ENCODE results near the gene PNPLA1. TPM values are rescaled to one million over a fixed set of nuclear protein-coding genes. Genes with fewer than 3 reads are reported as not detected.
A peak's percentile ranks its signal among the peaks of the same experiment; 100 is the strongest.

The PNPLA1 gene
- total RNA-seq, 1 donor: under 0.01 TPM

GRCh38 chr6:36285797-36286196 lies 15.9 kb downstream of the PNPLA1 start:
- TF ChIP-seq CTCF (IDR thresholded peaks at IDR 0.05; ENCODE audit: extremely low read depth, low read depth, low read length): no peak
- Histone ChIP-seq H3K4me1 (ENCODE audit: insufficient read depth, low read length) (peaks cover 6% of the 10 kb centered on the region), H3K4me3 (ENCODE audit: insufficient read depth, low read length) (no peak overlapping the region), H2AFZ (ENCODE audit: low read length) (no peak overlapping the region), H3K36me3 (ENCODE audit: insufficient read depth, low read length) (no peaks in the 10 kb centered on the region), H3K27ac (ENCODE audit: low read depth, low read length) (no peak overlapping the region), H4K20me1 (ENCODE audit: insufficient read depth, low read length) (no peaks in the 10 kb centered on the region), H3K27me3 (ENCODE audit: insufficient read depth, low read length) (peaks cover 50% of the 10 kb centered on the region), H3K4me2 (ENCODE audit: insufficient read depth, low read length) (no peak overlapping the region), H3K79me2 (ENCODE audit: insufficient read depth, low read length) (no peaks in the 10 kb centered on the region), H3K9me3 (ENCODE audit: low read depth, low read length) (no peaks in the 10 kb centered on the region)
- DNase-seq (ENCODE audit: insufficient read length, low spot score, missing footprints): no peak

DNA sequence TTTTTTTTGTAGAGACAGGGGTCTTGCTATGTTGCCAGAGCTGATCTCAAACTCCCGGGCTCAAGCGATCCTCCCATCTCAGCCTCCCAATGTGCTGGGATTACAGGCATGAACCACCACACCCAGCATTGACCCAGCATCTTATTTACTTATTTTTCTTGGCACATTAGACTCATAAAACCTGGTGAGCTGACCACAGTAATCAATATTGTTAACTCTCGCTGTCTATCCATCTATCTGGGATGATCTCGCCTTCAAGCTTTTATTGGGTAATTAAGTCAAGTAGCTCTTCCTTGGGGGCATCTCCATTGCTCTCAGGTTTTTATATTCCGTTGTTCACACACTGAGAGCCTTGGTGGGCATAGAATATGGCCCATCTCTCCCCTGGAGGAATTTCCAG lies 17.0 kb downstream of the PNPLA1 start:
- Histone ChIP-seq H3K4me1 (ENCODE audit: insufficient read depth, low read length) (peaks cover 10% of the 10 kb centered on the region), H2AFZ (ENCODE audit: low read length) (no peak overlapping the region), H3K9me3 (ENCODE audit: low read depth, low read length) (no peaks in the 10 kb centered on the region), H4K20me1 (ENCODE audit: insufficient read depth, low read length) (no peaks in the 10 kb centered on the region), H3K36me3 (ENCODE audit: insufficient read depth, low read length) (no peaks in the 10 kb centered on the region), H3K79me2 (ENCODE audit: insufficient read depth, low read length) (no peaks in the 10 kb centered on the region), H3K27me3 (ENCODE audit: insufficient read depth, low read length) (peaks cover 40% of the 10 kb centered on the region), H3K27ac (ENCODE audit: low read depth, low read length) (no peak overlapping the region), H3K4me2 (ENCODE audit: insufficient read depth, low read length) (no peak overlapping the region), H3K4me3 (ENCODE audit: insufficient read depth, low read length) (no peak overlapping the region)
- no peak for DNase-seq (ENCODE audit: insufficient read length, low spot score, missing footprints)
- TF ChIP-seq CTCF (IDR thresholded peaks at IDR 0.05; ENCODE audit: extremely low read depth, low read depth, low read length): no peak

- peaks cover 25% of the 10 kb centered on the region for H3K27me3 ChIP-seq (ENCODE audit: insufficient read depth, low read length)
- H3K4me1 ChIP-seq (ENCODE audit: insufficient read depth, low read length): peaks cover 10% of the 10 kb centered on the region
- no peaks in the 10 kb centered on the region for H3K79me2 ChIP-seq (ENCODE audit: insufficient read depth, low read length)
- H3K4me3 ChIP-seq (ENCODE audit: insufficient read depth, low read length): no peak overlapping the region
- H2AFZ ChIP-seq (ENCODE audit: low read length): no peak overlapping the region
- no peaks in the 10 kb centered on the region for H3K36me3 ChIP-seq (ENCODE audit: insufficient read depth, low read length)
- no peak for TF ChIP-seq CTCF (IDR thresholded peaks at IDR 0.05; ENCODE audit: extremely low read depth, low read depth, low read length)
- no peaks in the 10 kb centered on the region for H3K9me3 ChIP-seq (ENCODE audit: low read depth, low read length)
- H4K20me1 ChIP-seq (ENCODE audit: insufficient read depth, low read length): no peaks in the 10 kb centered on the region
- DNase-seq (ENCODE audit: insufficient read length, low spot score, missing footprints): no peak
- no peak overlapping the region for H3K4me2 ChIP-seq (ENCODE audit: insufficient read depth, low read length)
- H3K27ac ChIP-seq (ENCODE audit: low read depth, low read length): no peak overlapping the region
Measured at GRCh38 chr6:36289281-36289878, 19.5 kb downstream of the PNPLA1 start.

- peak; percentile 90 for DNase-seq (ENCODE audit: insufficient read length, low spot score, missing footprints)
Measured at GRCh38 chr6:36290668-36291620, 21.1 kb downstream of the PNPLA1 start.

More at GRCh38 chr6:36290668-36291620, 21.1 kb downstream of the PNPLA1 start:
- H3K27ac ChIP-seq (ENCODE audit: low read depth, low read length): no peak overlapping the region
- TF ChIP-seq CTCF (IDR thresholded peaks at IDR 0.05; ENCODE audit: extremely low read depth, low read depth, low read length): no peak
- H3K9me3 ChIP-seq (ENCODE audit: low read depth, low read length): no peaks in the 10 kb centered on the region
- H2AFZ ChIP-seq (ENCODE audit: low read length): no peak overlapping the region
- peaks cover 10% of the 10 kb centered on the region for H3K4me1 ChIP-seq (ENCODE audit: insufficient read depth, low read length)
- no peaks in the 10 kb centered on the region for H3K36me3 ChIP-seq (ENCODE audit: insufficient read depth, low read length)
- no peaks in the 10 kb centered on the region for H4K20me1 ChIP-seq (ENCODE audit: insufficient read depth, low read length)
- no peaks in the 10 kb centered on the region for H3K79me2 ChIP-seq (ENCODE audit: insufficient read depth, low read length)
- H3K27me3 ChIP-seq (ENCODE audit: insufficient read depth, low read length): peaks cover 10% of the 10 kb centered on the region
- no peak overlapping the region for H3K4me3 ChIP-seq (ENCODE audit: insufficient read depth, low read length)
- no peak overlapping the region for H3K4me2 ChIP-seq (ENCODE audit: insufficient read depth, low read length)
